MM.1S (cell line): ENCODE data around the gene ZNF778.
"Not testable (repeated sequence)": the region's sequence is repeated elsewhere in the genome, so short reads cannot be mapped to it uniquely, and the experiment has no call there.

Experiments used
- DNase-seq: peaks from one replicate; pipeline ENCODE4 v3.0.0-alpha.2; 2015
- H2AFZ ChIP-seq: fragments of 300-600 bp; sonication (generic); 2 replicates; pipeline ENCODE4 v1.6.0; 2016; ENCODE audit warnings: antibody characterized with exemption, low read length
- H3F3A ChIP-seq: fragments of 300-600 bp; sonication (generic); 2 replicates; pipeline ENCODE4 v1.6.1; 2016; ENCODE audit warnings: mild to moderate bottlenecking, antibody characterized with exemption, low read length, moderate library complexity, mixed read lengths; ENCODE audit not compliant: insufficient read depth
- H3K27ac ChIP-seq: fragments of 300-600 bp; sonication (generic); 2 replicates; pipeline ENCODE4 v1.5.1; 2016; ENCODE audit warnings: mild to moderate bottlenecking, low read length
- H3K27me3 ChIP-seq: fragments of 300-600 bp; sonication (generic); replicated peaks from 2 replicates; pipeline ENCODE4 v1.6.0; 2016; ENCODE audit warnings: low read length; ENCODE audit not compliant: insufficient read depth
- H3K36me3 ChIP-seq: fragments of 300-600 bp; sonication (generic); replicated peaks from 2 replicates; pipeline ENCODE4 v1.6.1; 2016; ENCODE audit warnings: mild to moderate bottlenecking, low read length, mixed read lengths; ENCODE audit not compliant: insufficient read depth
- H3K4me1 ChIP-seq: fragments of 300-600 bp; sonication (generic); 2 replicates; pipeline ENCODE4 v1.6.1; 2016; ENCODE audit warnings: low read length, mixed read lengths
- H3K4me2 ChIP-seq: fragments of 300-600 bp; sonication (generic); 2 replicates; pipeline ENCODE4 v1.6.0; 2016; ENCODE audit warnings: low read depth, low read length
- H3K4me3 ChIP-seq: fragments of 300-600 bp; sonication (generic); 2 replicates; pipeline ENCODE4 v1.5.1; 2016; ENCODE audit warnings: low read length, mixed read lengths
- H3K79me2 ChIP-seq: fragments of 300-600 bp; sonication (generic); 2 replicates; pipeline ENCODE4 v1.6.1; 2016; ENCODE audit warnings: mixed run types, low read length, mixed read lengths
- H3K9ac ChIP-seq: fragments of 300-600 bp; sonication (generic); 2 replicates; pipeline ENCODE4 v1.6.1; 2016; ENCODE audit warnings: low read length, mixed read lengths
- H3K9me2 ChIP-seq: fragments of 300-600 bp; sonication (generic); replicated peaks from 2 replicates; pipeline ENCODE4 v1.6.1; 2016; ENCODE audit warnings: mild to moderate bottlenecking, low read length, mixed read lengths; ENCODE audit not compliant: insufficient read depth
- H3K9me3 ChIP-seq: fragments of 300-600 bp; sonication (generic); replicated peaks from 2 replicates; pipeline ENCODE4 v1.6.1; 2016; ENCODE audit warnings: mild to moderate bottlenecking, low read length, mixed read lengths; ENCODE audit not compliant: insufficient read depth
- H4K20me1 ChIP-seq: fragments of 300-600 bp; sonication (generic); 2 replicates; pipeline ENCODE4 v1.6.1; 2016; ENCODE audit warnings: mild to moderate bottlenecking, low read length, moderate library complexity, mixed read lengths; ENCODE audit not compliant: insufficient read depth
- EZH2 ChIP-seq: fragments of 300-600 bp; sonication (generic); optimal IDR thresholded peaks from 2 replicates; pipeline ENCODE3; 2017; ENCODE audit warnings: low read depth, mild to moderate bottlenecking, antibody characterized with exemption, low read length, mixed read lengths
- EZH2phosphoT487 ChIP-seq: fragments of 300-600 bp; sonication (generic); IDR thresholded peaks from 2 replicates; pipeline ENCODE4 v1.6.1; 2018; ENCODE audit warnings: antibody characterized with exemption, low read length
- TF ChIP-seq, protein P1 (sequence below): fragments of 300-600 bp; sonication (generic); IDR thresholded peaks from 2 replicates; pipeline ENCODE4 v1.5.1; 2016; ENCODE audit warnings: antibody characterized with exemption, low read length, mixed read lengths

ZNF778 gene

GRCh38 chr16:89183975-89184676 lies 33.4 kb upstream of the ZNF778 start:
- Histone ChIP-seq H3K4me1 (no peaks in the 10 kb centered on the region), H3K4me2 (no peak overlapping the region), H3F3A (no peaks in the 10 kb centered on the region), H3K4me3 (no peak overlapping the region), H4K20me1 (no peaks in the 10 kb centered on the region), H3K9ac (no peak overlapping the region), H3K9me3 (no peaks in the 10 kb centered on the region), H3K79me2 (no peaks in the 10 kb centered on the region), H3K36me3 (no peaks in the 10 kb centered on the region), H3K9me2 (no peaks in the 10 kb centered on the region), H3K27ac (no peak overlapping the region), H3K27me3 (no peaks in the 10 kb centered on the region), H2AFZ (no peak overlapping the region)
- TF ChIP-seq, protein P1, sequence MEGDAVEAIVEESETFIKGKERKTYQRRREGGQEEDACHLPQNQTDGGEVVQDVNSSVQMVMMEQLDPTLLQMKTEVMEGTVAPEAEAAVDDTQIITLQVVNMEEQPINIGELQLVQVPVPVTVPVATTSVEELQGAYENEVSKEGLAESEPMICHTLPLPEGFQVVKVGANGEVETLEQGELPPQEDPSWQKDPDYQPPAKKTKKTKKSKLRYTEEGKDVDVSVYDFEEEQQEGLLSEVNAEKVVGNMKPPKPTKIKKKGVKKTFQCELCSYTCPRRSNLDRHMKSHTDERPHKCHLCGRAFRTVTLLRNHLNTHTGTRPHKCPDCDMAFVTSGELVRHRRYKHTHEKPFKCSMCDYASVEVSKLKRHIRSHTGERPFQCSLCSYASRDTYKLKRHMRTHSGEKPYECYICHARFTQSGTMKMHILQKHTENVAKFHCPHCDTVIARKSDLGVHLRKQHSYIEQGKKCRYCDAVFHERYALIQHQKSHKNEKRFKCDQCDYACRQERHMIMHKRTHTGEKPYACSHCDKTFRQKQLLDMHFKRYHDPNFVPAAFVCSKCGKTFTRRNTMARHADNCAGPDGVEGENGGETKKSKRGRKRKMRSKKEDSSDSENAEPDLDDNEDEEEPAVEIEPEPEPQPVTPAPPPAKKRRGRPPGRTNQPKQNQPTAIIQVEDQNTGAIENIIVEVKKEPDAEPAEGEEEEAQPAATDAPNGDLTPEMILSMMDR: no peak
- TF ChIP-seq EZH2phosphoT487 (no peak), EZH2 (no peak)
- DNase-seq: no peak

DNA sequence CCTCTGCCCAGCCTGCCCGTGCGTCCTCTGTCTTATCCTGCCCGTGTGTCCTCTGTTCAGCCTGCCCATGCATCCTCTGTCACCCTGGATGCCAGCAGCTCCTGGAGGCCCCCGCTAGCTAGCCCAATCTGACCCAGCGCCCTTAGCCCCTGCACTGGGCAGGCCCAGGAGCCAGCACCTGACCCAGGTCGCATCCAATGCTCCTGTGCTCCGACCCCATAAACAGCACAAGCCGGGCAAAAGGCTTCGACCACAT lies 32.9 kb upstream of the ZNF778 start:
- Histone ChIP-seq H2AFZ (no peak overlapping the region), H3F3A (no peaks in the 10 kb centered on the region), H3K27ac (no peak overlapping the region), H3K36me3 (no peaks in the 10 kb centered on the region), H3K4me1 (no peaks in the 10 kb centered on the region), H3K9me2 (no peaks in the 10 kb centered on the region), H3K9ac (no peak overlapping the region), H4K20me1 (no peaks in the 10 kb centered on the region), H3K4me2 (no peak overlapping the region), H3K9me3 (no peaks in the 10 kb centered on the region), H3K79me2 (no peaks in the 10 kb centered on the region), H3K4me3 (no peak overlapping the region), H3K27me3 (no peaks in the 10 kb centered on the region)
- TF ChIP-seq EZH2 (no peak), EZH2phosphoT487 (no peak)
- TF ChIP-seq, protein P1: no peak
- DNase-seq: no peak

GRCh38 chr16:89184933-89185794 lies 32.3 kb upstream of the ZNF778 start:
- H3K9me2 ChIP-seq: no peaks in the 10 kb centered on the region
- H3K36me3 ChIP-seq: no peaks in the 10 kb centered on the region
- H3K27me3 ChIP-seq: no peaks in the 10 kb centered on the region
- no peak overlapping the region for H3K27ac ChIP-seq
- H4K20me1 ChIP-seq: no peaks in the 10 kb centered on the region
- TF ChIP-seq, protein P1: no peak
- no peak for TF ChIP-seq EZH2
- no peak for TF ChIP-seq EZH2phosphoT487
- H3K4me1 ChIP-seq: no peaks in the 10 kb centered on the region
- H3K79me2 ChIP-seq: no peaks in the 10 kb centered on the region
- H3F3A ChIP-seq: no peaks in the 10 kb centered on the region
- H3K9ac ChIP-seq: no peak overlapping the region
- H3K9me3 ChIP-seq: no peaks in the 10 kb centered on the region
- no peak overlapping the region for H3K4me2 ChIP-seq
- no peak overlapping the region for H2AFZ ChIP-seq
- no peak overlapping the region for H3K4me3 ChIP-seq
- no peak for DNase-seq

- H3K9ac ChIP-seq, H3K36me3 ChIP-seq, H3K9me3 ChIP-seq, H3K9me2 ChIP-seq, H3F3A ChIP-seq, H3K4me3 ChIP-seq, H3K4me1 ChIP-seq, H3K27me3 ChIP-seq, H2AFZ ChIP-seq, H3K79me2 ChIP-seq, H3K4me2 ChIP-seq, DNase-seq, H4K20me1 ChIP-seq, H3K27ac ChIP-seq: not testable (repeated sequence)
Observed at GRCh38 chr16:89185887-89186592, 31.5 kb upstream of the ZNF778 start.

DNA sequence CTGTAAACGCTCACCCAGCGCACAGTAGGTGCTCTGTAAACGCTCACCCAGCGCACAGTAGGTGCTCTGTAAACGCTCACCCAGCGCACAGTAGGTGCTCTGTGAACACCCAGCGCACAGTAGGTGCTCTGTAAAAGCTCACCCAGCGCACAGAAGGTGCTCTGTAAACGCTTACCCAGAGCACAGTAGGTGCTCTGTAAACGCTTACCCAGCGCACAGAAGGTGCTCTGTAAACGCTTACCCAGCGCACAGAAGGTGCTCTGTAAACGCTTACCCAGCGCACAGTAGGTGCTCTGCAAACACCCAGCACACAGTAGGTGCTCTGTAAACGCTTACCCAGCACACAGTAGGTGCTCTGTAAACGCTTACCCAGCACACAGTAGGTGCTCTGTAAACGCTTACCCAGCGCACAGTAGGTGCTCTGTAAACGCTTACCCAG lies 30.9 kb upstream of the ZNF778 start:
- H4K20me1 ChIP-seq, H3F3A ChIP-seq, H2AFZ ChIP-seq, H3K4me2 ChIP-seq, H3K9me3 ChIP-seq, H3K27ac ChIP-seq, H3K27me3 ChIP-seq, H3K36me3 ChIP-seq, DNase-seq, H3K9me2 ChIP-seq, H3K4me1 ChIP-seq, H3K79me2 ChIP-seq, H3K9ac ChIP-seq, H3K4me3 ChIP-seq: not testable (repeated sequence)
